GM12878 (cell line): ENCODE data around the gene ALG12. TPM values are rescaled to one million over a fixed set of nuclear protein-coding genes. Genes with fewer than 3 reads are reported as not detected.

Experiments
- CEBPB ChIP-seq, 2 experiments: fragments of 150-350 bp in 1 of 2; IDR thresholded peaks; 2 replicates each; pipeline ENCODE4 v1.6.1; 2012 to 2014; ENCODE audit warnings: low read depth in 2 of 2, low read length in 2 of 2, borderline replicate concordance in 1 of 2, inconsistent platforms in 1 of 2
- CHD4 ChIP-seq: fragments of 200-600 bp; sonication (generic); IDR thresholded peaks from 2 replicates; pipeline ENCODE4 v1.6.1; 2016; ENCODE audit warnings: mild to moderate bottlenecking
- EGR1 ChIP-seq, 2 experiments: IDR thresholded peaks; 1 replicate in 1 of 2; 2 replicates in 1 of 2; pipeline ENCODE4 v1.6.1; 2011 to 2012; ENCODE audit warnings: low read depth in 2 of 2, low read length in 2 of 2, borderline replicate concordance in 1 of 2, mild to moderate bottlenecking in 1 of 2, moderate library complexity in 1 of 2
- FOXK2 ChIP-seq: fragments of 450-650 bp; IDR thresholded peaks from 2 replicates; pipeline ENCODE4 v1.6.1; 2017; ENCODE audit warnings: mild to moderate bottlenecking, moderate library complexity
- JUNB ChIP-seq: IDR thresholded peaks from 2 replicates; pipeline ENCODE4 v1.6.1; 2016; ENCODE audit warnings: antibody characterized with exemption, mild to moderate bottlenecking
- JUND ChIP-seq: IDR thresholded peaks from 2 replicates; pipeline ENCODE4 v1.6.1; 2012; ENCODE audit warnings: low read depth, mild to moderate bottlenecking, low read length, improper control_type of control experiment, moderate library complexity
- POLR2AphosphoS5 ChIP-seq: IDR thresholded peaks from 2 replicates; pipeline ENCODE4 v1.6.1; 2011; ENCODE audit warnings: mild to moderate bottlenecking, low read length, inconsistent platforms
- RAD21 ChIP-seq: IDR thresholded peaks from 2 replicates; pipeline ENCODE4 v1.6.1; 2011; ENCODE audit warnings: mild to moderate bottlenecking, low read depth, low read length, moderate library complexity; ENCODE audit not compliant: insufficient read depth
- RAD51 ChIP-seq: fragments of 450-650 bp; IDR thresholded peaks from 2 replicates; pipeline ENCODE4 v1.6.1; 2016; ENCODE audit warnings: moderate library complexity, mild to moderate bottlenecking, inconsistent platforms
- RUNX3 ChIP-seq: IDR thresholded peaks from 2 replicates; pipeline ENCODE4 v1.6.1; 2012; ENCODE audit warnings: low read length, inconsistent platforms
- TAF1 ChIP-seq: IDR thresholded peaks from 2 replicates; pipeline ENCODE4 v1.6.1; 2011; ENCODE audit warnings: mild to moderate bottlenecking, low read depth, low read length, borderline replicate concordance
- TARDBP ChIP-seq: IDR thresholded peaks from 2 replicates; pipeline ENCODE4 v1.6.1; 2016; ENCODE audit warnings: borderline replicate concordance
- TCF3 ChIP-seq: IDR thresholded peaks from 2 replicates; pipeline ENCODE4 v1.6.1; 2012; ENCODE audit warnings: low read depth, mild to moderate bottlenecking, low read length, borderline replicate concordance; ENCODE audit not compliant: insufficient read depth
- WRNIP1 ChIP-seq: IDR thresholded peaks from 2 replicates; pipeline ENCODE4 v1.6.1; 2011; ENCODE audit warnings: low read depth, low read length, improper control_type of control experiment, borderline replicate concordance
- YY1 ChIP-seq: IDR thresholded peaks from 2 replicates; pipeline ENCODE4 v1.6.1; 2011; ENCODE audit warnings: low read depth, mild to moderate bottlenecking, low read length
- ZBED1 ChIP-seq: IDR thresholded peaks from 2 replicates; pipeline ENCODE4 v1.6.1; 2016; ENCODE audit warnings: borderline replicate concordance
- polyA plus RNA-seq, 11 experiments: library from polyadenylated mRNA; depleted of rRNA in 4 of 11; unstranded in 6 of 11; stranded (reverse) in 5 of 11; fragments of >200 nt; fragmentation: Nextera tagmentation in 4 of 11; fragmentation: Illumina TruSeq in 1 of 11; extraction: Ambion mirVana in 4 of 11; extraction: Trizol in 1 of 11; gene quantifications; 1 replicate in 1 of 11; 2 replicates in 10 of 11; pipeline versions ENCODE4 v1.2.1 to v1.2.3, GENCODE V29; 2011 to 2016; ENCODE audit warnings: inconsistent platforms in 2 of 11, missing spikeins in 2 of 11, low read depth in 1 of 11
- total RNA-seq, 4 experiments: library from RNA; depleted of rRNA in 3 of 4; stranded (reverse); fragments of >200 nt in 3 of 4; fragmentation: Illumina TruSeq in 1 of 4; extraction: Trizol in 1 of 4; gene quantifications; 2 replicates each; pipeline versions ENCODE4 v1.2.1 to v1.2.3, GENCODE V29; 2013 to 2021
- TF ChIP-seq, protein P1 (sequence below): fragments of 450-650 bp; conservative IDR thresholded peaks from 2 replicates; pipeline ENCODE4 v1.6.1; 2017; ENCODE audit warnings: mild to moderate bottlenecking, moderate library complexity
- TF ChIP-seq, protein P2 (sequence below): IDR thresholded peaks from 2 replicates; pipeline ENCODE4 v1.6.1; 2012; ENCODE audit warnings: improper control_type of control experiment, low read depth, low read length; ENCODE audit not compliant: insufficient replicate concordance
- TF ChIP-seq, protein P3 (sequence below): fragments of 450-650 bp; IDR thresholded peaks from 2 replicates; pipeline ENCODE4 v1.6.1; 2017; ENCODE audit warnings: mild to moderate bottlenecking, moderate library complexity

ALG12 gene
- total and polyA plus RNA-seq, 10 of the 15 experiments (the other 5 are each of a cell fraction or from before 2014, with no cell fraction given) = 0.22 to 23.4 (median 6.6) TPM

DNA sequence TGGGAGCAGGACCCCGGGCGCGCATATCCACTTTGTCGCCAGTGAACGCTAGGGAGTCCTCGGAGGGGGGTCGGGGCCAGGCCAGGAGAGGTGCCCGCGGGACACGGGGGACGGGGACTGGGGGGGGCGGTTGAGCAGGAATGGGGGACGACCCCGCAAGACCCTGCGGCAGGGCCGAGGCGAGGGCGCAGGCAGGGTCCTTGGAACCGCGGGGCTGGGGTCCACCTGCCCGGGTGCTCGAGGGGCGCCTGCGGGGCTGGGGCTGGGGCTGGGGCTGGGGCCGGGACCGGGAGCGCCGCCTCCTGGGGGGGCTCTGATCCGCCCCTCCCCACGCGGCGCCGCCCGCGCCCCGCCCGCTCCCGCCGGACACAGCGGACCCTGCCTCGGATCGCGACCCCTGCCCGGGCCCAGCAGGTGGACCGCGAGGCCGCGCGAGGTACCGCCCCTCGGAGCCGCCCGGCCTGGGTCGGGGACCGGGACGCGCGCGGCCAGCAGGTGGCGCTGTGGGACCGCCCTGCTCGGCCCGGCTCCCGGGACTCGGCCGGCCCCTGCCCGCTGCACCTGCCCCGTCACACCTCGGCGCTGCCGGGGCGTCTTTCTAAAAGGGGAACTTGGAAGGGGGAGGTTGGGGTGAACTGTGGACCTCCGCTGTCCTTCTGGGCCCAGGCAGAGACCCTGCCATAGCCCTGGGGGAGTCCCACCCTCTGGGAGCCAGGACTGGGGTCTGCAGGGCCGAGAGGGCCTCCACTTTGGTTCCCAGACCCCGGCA lies 11.2 kb upstream of the ALG12 start (continued):
- TF ChIP-seq JUNB = no peak
- no peak for TF ChIP-seq CHD4
- TF ChIP-seq EGR1 (IDR thresholded peaks at IDR 0.05; ENCODE audit: borderline replicate concordance in 1 of 2, low read depth in 2 of 2, low read length in 2 of 2) = no peak
- peak; percentile 83 for TF ChIP-seq RAD21
- TF ChIP-seq WRNIP1 = no peak
- TF ChIP-seq TARDBP = no peak
- TF ChIP-seq TAF1 = no peak
- TF ChIP-seq, protein P1, sequence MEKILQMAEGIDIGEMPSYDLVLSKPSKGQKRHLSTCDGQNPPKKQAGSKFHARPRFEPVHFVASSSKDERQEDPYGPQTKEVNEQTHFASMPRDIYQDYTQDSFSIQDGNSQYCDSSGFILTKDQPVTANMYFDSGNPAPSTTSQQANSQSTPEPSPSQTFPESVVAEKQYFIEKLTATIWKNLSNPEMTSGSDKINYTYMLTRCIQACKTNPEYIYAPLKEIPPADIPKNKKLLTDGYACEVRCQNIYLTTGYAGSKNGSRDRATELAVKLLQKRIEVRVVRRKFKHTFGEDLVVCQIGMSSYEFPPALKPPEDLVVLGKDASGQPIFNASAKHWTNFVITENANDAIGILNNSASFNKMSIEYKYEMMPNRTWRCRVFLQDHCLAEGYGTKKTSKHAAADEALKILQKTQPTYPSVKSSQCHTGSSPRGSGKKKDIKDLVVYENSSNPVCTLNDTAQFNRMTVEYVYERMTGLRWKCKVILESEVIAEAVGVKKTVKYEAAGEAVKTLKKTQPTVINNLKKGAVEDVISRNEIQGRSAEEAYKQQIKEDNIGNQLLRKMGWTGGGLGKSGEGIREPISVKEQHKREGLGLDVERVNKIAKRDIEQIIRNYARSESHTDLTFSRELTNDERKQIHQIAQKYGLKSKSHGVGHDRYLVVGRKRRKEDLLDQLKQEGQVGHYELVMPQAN = peak; percentile 65
- TF ChIP-seq, protein P2, sequence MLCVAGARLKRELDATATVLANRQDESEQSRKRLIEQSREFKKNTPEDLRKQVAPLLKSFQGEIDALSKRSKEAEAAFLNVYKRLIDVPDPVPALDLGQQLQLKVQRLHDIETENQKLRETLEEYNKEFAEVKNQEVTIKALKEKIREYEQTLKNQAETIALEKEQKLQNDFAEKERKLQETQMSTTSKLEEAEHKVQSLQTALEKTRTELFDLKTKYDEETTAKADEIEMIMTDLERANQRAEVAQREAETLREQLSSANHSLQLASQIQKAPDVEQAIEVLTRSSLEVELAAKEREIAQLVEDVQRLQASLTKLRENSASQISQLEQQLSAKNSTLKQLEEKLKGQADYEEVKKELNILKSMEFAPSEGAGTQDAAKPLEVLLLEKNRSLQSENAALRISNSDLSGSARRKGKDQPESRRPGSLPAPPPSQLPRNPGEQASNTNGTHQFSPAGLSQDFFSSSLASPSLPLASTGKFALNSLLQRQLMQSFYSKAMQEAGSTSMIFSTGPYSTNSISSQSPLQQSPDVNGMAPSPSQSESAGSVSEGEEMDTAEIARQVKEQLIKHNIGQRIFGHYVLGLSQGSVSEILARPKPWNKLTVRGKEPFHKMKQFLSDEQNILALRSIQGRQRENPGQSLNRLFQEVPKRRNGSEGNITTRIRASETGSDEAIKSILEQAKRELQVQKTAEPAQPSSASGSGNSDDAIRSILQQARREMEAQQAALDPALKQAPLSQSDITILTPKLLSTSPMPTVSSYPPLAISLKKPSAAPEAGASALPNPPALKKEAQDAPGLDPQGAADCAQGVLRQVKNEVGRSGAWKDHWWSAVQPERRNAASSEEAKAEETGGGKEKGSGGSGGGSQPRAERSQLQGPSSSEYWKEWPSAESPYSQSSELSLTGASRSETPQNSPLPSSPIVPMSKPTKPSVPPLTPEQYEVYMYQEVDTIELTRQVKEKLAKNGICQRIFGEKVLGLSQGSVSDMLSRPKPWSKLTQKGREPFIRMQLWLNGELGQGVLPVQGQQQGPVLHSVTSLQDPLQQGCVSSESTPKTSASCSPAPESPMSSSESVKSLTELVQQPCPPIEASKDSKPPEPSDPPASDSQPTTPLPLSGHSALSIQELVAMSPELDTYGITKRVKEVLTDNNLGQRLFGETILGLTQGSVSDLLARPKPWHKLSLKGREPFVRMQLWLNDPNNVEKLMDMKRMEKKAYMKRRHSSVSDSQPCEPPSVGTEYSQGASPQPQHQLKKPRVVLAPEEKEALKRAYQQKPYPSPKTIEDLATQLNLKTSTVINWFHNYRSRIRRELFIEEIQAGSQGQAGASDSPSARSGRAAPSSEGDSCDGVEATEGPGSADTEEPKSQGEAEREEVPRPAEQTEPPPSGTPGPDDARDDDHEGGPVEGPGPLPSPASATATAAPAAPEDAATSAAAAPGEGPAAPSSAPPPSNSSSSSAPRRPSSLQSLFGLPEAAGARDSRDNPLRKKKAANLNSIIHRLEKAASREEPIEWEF = no peak
- TF ChIP-seq ZBED1 = no peak
- TF ChIP-seq FOXK2 = no peak
- TF ChIP-seq CEBPB (IDR thresholded peaks at IDR 0.05; ENCODE audit: borderline replicate concordance in 1 of 2, low read depth in 2 of 2, low read length in 2 of 2) = no peak
- peak; percentile 53; the same call in 1 of the 2 replicates for TF ChIP-seq YY1
- TF ChIP-seq RAD51 = no peak
- no peak for TF ChIP-seq RUNX3
- no peak for TF ChIP-seq POLR2AphosphoS5
- TF ChIP-seq TCF3 = peak; percentile 79
- TF ChIP-seq, protein P3, sequence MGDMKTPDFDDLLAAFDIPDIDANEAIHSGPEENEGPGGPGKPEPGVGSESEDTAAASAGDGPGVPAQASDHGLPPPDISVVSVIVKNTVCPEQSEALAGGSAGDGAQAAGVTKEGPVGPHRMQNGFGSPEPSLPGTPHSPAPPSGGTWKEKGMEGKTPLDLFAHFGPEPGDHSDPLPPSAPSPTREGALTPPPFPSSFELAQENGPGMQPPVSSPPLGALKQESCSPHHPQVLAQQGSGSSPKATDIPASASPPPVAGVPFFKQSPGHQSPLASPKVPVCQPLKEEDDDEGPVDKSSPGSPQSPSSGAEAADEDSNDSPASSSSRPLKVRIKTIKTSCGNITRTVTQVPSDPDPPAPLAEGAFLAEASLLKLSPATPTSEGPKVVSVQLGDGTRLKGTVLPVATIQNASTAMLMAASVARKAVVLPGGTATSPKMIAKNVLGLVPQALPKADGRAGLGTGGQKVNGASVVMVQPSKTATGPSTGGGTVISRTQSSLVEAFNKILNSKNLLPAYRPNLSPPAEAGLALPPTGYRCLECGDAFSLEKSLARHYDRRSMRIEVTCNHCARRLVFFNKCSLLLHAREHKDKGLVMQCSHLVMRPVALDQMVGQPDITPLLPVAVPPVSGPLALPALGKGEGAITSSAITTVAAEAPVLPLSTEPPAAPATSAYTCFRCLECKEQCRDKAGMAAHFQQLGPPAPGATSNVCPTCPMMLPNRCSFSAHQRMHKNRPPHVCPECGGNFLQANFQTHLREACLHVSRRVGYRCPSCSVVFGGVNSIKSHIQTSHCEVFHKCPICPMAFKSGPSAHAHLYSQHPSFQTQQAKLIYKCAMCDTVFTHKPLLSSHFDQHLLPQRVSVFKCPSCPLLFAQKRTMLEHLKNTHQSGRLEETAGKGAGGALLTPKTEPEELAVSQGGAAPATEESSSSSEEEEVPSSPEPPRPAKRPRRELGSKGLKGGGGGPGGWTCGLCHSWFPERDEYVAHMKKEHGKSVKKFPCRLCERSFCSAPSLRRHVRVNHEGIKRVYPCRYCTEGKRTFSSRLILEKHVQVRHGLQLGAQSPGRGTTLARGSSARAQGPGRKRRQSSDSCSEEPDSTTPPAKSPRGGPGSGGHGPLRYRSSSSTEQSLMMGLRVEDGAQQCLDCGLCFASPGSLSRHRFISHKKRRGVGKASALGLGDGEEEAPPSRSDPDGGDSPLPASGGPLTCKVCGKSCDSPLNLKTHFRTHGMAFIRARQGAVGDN = peak; percentile 30; the same call in 1 of the 2 replicates
- no peak for TF ChIP-seq JUND
